Endothelial cell of umbilical vein (primary cell): Measurements from ENCODE around the gene GDPGP1.

Source experiments
- GATA2 ChIP-seq: IDR thresholded peaks from 2 replicates; pipeline ENCODE4 v1.7.0; 2011; ENCODE audit warnings: low read depth, mild to moderate bottlenecking, moderate library complexity, mixed read lengths, low read length; ENCODE audit not compliant: insufficient read length, insufficient read depth
- POLR2AphosphoS5 ChIP-seq: IDR thresholded peaks from 2 replicates; pipeline ENCODE4 v1.6.1; 2012; ENCODE audit warnings: low read depth, mild to moderate bottlenecking, control low read depth, low read length, moderate library complexity; ENCODE audit not compliant: insufficient read depth

DNA sequence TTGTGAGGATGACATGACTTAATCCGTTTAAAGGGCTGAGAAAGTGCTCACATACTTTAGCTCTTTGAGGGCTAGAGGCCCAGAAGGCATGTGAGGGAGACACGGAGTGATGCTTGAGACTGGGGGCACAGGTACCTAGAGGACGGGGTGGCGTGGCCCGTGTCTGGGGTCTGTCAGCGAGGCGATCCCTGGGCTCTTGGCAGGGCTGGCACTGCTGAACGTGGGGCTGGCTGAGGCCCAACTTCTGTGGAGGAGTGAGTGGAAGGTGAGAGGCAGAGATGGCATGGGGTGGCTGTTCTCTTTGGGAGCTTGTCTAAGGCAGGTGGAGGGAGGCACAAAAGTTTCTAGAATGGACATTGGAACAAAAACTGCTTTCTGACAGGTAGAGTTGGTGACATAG, 23.4 kb upstream of the GDPGP1 start:
- TF ChIP-seq POLR2AphosphoS5: no peak
- no peak for TF ChIP-seq GATA2
